Breast epithelium (tissue), 3 donors: ENCODE results near the gene TENM4.

Experiments used
- CTCF ChIP-seq, 3 donors: fragments of 450-650 bp; IDR thresholded peaks; one replicate each; pipeline ENCODE4 v1.5.1; 2016 to 2017; ENCODE audit warnings: antibody characterized with exemption in 3 of 3, mild to moderate bottlenecking in 3 of 3, moderate library complexity in 3 of 3
- POLR2A ChIP-seq: fragments of 450-650 bp; IDR thresholded peaks from one replicate; pipeline ENCODE4 v1.6.1; 2016; ENCODE audit warnings: antibody characterized with exemption, mild to moderate bottlenecking, moderate library complexity

- TF ChIP-seq CTCF (IDR thresholded peaks at IDR 0.05) (no peak), POLR2A (no peak)
These were observed 247.0 kb downstream of the TENM4 start for GRCh38 chr11:79193663-79194310.
